ENCODE results near the gene LRRC75A. TPM values are rescaled to one million over a fixed set of nuclear protein-coding genes. Genes with fewer than 3 reads are reported as not detected.
"Not testable (repeated sequence)": the region's sequence is repeated elsewhere in the genome, so short reads cannot be mapped to it uniquely, and the experiment has no call there.

Gene LRRC75A
- total RNA-seq, 6 experiments from 2014 or later: 0.14 to 0.57 (median 0.27) TPM

DNA sequence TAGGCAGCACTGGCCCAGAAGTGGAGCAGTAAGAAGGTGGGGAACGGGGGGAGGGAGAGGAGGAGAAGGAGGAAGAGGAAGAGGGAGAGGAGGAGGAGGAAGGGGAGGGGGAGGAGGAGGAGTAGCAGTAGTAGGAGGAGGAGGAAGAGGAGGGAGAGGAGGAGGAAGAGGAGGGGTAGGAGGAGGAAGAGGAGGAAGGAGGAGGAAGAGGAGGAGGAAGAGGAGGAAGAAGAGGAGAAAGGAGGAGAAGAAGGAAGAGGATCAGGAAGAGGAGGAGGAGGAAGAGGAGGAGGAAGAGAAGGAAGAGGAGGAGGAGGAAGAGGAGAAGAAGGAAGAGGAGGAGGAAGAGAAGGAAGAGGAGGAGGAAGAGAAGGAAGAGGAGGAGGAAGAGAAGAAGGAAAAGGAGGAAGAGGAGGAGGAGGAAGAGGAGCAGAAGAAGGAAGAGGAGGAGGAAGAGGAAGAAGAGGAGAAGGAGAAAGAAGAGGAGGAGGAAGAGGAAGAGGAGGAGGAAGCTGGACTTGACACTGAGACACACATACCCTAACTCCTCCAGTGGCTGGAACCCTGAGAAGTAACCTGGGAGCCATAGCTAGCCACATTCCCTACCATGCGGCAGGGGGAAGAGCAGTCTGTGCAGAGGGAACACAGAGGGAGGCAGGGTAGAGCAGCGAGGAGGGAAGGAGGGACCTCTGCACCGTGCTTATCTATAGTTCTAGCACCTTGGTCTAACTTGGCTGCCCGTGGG lies 35.8 kb downstream of the LRRC75A start:
- no peaks in the 10 kb centered on the region for H3K9me3 Mint-ChIP-seq
- no peak for DNase-seq

DNA sequence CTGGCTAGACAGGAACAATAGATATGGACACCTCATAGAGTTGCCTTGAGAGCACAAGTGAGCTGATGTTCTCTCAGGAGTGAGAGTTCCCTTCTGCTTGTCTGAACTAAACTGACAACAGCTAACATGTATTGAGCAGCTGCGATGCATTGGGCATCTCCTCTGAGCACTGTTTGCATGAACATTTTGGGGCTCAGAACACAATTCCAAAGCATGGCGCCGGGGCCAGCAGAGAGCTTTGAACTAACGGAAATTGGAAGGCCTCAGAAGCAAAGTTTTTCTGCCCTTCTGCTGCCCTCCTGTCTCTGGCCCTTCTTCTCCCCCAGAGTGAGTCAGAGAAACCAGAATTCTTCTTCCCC lies 38.5 kb downstream of the LRRC75A start:
- Mint-ChIP-seq H3K36me3 (ENCODE audit: low read depth) (0 out of 2 replicates have a peak, but pooled peaks cover 5% of the 10 kb centered on the region), H3K27me3 (ENCODE audit: insufficient read depth) (peaks cover 12% of the 10 kb centered on the region), H3K4me1 (ENCODE audit: low read depth) (peaks cover 10% of the 10 kb centered on the region), H3K9me3 (no peaks in the 10 kb centered on the region), H3K4me3 (no peak overlapping the region), H3K27ac (peak overlapping the region; percentile 42; the same call in 1 of the 2 replicates)
- no peak for DNase-seq
- TF ChIP-seq, protein P1, sequence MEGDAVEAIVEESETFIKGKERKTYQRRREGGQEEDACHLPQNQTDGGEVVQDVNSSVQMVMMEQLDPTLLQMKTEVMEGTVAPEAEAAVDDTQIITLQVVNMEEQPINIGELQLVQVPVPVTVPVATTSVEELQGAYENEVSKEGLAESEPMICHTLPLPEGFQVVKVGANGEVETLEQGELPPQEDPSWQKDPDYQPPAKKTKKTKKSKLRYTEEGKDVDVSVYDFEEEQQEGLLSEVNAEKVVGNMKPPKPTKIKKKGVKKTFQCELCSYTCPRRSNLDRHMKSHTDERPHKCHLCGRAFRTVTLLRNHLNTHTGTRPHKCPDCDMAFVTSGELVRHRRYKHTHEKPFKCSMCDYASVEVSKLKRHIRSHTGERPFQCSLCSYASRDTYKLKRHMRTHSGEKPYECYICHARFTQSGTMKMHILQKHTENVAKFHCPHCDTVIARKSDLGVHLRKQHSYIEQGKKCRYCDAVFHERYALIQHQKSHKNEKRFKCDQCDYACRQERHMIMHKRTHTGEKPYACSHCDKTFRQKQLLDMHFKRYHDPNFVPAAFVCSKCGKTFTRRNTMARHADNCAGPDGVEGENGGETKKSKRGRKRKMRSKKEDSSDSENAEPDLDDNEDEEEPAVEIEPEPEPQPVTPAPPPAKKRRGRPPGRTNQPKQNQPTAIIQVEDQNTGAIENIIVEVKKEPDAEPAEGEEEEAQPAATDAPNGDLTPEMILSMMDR (IDR thresholded peaks at IDR 0.05): no peak; the same call in 1 of the 2 replicates

More for the DNA sequence above, 35.8 kb downstream of the LRRC75A start:
- Mint-ChIP-seq H3K27me3 (ENCODE audit: insufficient read depth) (peaks cover 6% of the 10 kb centered on the region), H3K27ac (no peak overlapping the region), H3K4me3 (no peak overlapping the region), H3K4me1 (ENCODE audit: low read depth) (peaks cover 15% of the 10 kb centered on the region), H3K36me3 (ENCODE audit: low read depth) (0 out of 2 replicates have a peak, but pooled peaks cover 5% of the 10 kb centered on the region)
- TF ChIP-seq, protein P1 (IDR thresholded peaks at IDR 0.05): no peak

DNA sequence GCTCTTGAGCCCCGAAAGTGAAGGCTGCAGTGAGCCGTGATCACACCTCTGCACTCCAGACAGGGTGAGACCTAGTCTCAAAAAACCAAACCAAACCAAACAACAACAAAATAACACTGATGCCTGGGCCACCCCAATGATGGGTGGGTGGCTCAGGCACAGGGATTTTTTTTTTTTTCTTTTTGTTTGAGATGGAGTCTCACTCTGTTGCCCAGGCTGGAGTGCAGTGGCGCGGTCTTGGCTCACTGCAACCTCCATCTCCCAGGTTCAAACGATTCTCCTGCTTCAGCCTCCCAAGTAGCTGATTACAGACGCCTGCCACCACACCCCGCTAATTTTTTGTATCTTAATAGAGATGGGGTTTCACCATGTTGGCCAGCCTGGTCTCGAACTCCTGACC lies 39.7 kb downstream of the LRRC75A start:
- not testable (repeated sequence) for H3K4me3 Mint-ChIP-seq; H3K27ac Mint-ChIP-seq; H3K4me1 Mint-ChIP-seq (ENCODE audit: low read depth); H3K36me3 Mint-ChIP-seq (ENCODE audit: low read depth); DNase-seq; H3K9me3 Mint-ChIP-seq
- H3K27me3 Mint-ChIP-seq (ENCODE audit: insufficient read depth): peaks cover 12% of the 10 kb centered on the region

DNA sequence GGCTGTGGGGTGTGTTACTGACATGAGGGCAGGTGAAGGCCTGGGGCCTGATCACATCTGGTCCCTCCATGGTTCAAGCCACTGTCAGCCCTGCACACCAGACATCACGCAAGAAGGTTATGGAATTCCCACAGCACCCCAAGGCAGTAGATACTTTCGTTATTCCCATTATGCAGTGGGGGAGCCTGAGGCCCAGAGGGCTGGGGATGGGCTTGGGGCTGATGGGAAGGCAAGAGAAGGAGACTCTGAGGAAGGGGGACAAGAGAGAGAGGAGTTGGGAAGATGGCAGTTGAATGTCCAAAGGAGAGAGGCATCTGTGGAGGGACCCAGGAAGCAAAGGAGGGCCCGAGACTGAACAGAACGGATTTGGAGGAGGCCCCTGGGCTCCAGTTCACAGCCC lies 42.0 kb downstream of the LRRC75A start:
- H3K36me3 Mint-ChIP-seq (ENCODE audit: low read depth): peaks cover 13% of the 10 kb centered on the region; the same call in 1 of the 2 replicates
- peaks cover 17% of the 10 kb centered on the region for H3K4me1 Mint-ChIP-seq (ENCODE audit: low read depth)
- H3K9me3 Mint-ChIP-seq: no peaks in the 10 kb centered on the region
- TF ChIP-seq, protein P1 (IDR thresholded peaks at IDR 0.05): no peak
- H3K4me3 Mint-ChIP-seq: no peak overlapping the region
- no peak for DNase-seq
- peak overlapping the region; percentile 6; the same call in 1 of the 2 replicates for H3K27ac Mint-ChIP-seq
- H3K27me3 Mint-ChIP-seq (ENCODE audit: insufficient read depth): peaks cover 14% of the 10 kb centered on the region

DNA sequence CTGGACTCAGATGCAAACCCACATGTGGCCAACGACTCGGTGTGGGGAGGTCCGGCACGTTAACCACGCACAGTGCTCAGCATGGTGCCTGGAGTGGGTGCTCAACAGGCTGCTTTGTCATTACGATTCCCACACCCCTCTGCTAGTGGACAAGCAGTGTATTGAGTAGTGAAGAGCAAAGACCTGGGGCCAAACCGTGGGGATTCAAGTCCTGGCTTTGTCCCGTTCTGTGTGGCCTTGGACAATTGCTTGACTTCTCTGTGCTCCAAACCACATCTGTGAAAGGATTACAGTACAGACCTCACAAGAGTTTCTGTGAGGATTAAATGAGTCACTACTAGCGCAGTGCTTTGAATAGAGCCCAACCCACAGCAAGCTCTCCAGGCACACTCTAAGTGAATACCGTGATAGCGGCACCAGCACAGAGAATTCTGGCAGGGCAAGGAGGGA lies 42.8 kb downstream of the LRRC75A start:
- peak; percentile 57 for DNase-seq
- H3K4me3 Mint-ChIP-seq: no peak overlapping the region
- peaks cover 16% of the 10 kb centered on the region; the same call in 1 of the 2 replicates for H3K36me3 Mint-ChIP-seq (ENCODE audit: low read depth)
- peaks cover 17% of the 10 kb centered on the region for H3K4me1 Mint-ChIP-seq (ENCODE audit: low read depth)
- peak overlapping the region; percentile 11; the same call in 1 of the 2 replicates for H3K27ac Mint-ChIP-seq
- peaks cover 16% of the 10 kb centered on the region for H3K27me3 Mint-ChIP-seq (ENCODE audit: insufficient read depth)
- no peaks in the 10 kb centered on the region for H3K9me3 Mint-ChIP-seq
- TF ChIP-seq, protein P1 (IDR thresholded peaks at IDR 0.05): no peak

DNA sequence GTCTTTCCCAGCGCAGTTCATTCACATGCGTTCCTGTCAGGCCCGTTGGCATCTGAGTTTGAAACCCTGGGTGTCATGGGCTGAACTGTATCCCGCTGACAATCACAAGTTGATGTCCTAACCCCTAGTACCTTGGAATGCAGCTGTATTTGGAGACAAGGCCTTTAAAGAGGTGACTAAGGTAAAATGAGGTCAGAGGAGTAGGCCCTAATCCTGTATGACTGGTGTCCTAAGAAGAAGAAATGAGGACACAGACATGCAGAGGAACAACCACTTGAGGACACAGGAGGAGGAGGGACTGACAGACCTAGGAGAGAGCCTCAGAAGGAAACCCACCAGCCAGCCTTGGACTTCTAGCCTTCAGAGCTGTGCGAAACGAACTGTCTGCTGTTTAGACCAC lies 43.5 kb downstream of the LRRC75A start:
- Mint-ChIP-seq H3K27ac (peak overlapping the region; percentile 11), H3K27me3 (ENCODE audit: insufficient read depth) (peaks cover 18% of the 10 kb centered on the region), H3K4me1 (ENCODE audit: low read depth) (peaks cover 13% of the 10 kb centered on the region), H3K9me3 (no peaks in the 10 kb centered on the region), H3K4me3 (no peak overlapping the region), H3K36me3 (ENCODE audit: low read depth) (peaks cover 18% of the 10 kb centered on the region; the same call in 1 of the 2 replicates)
- TF ChIP-seq, protein P1 (IDR thresholded peaks at IDR 0.05): no peak
- no peak for DNase-seq
